GM18511 (cell line): ENCODE data around the gene NBPF14.
A peak's percentile ranks its signal among the peaks of the same experiment; 100 is the strongest.
"Not testable (repeated sequence)": the region's sequence is repeated elsewhere in the genome, so short reads cannot be mapped to it uniquely, and the experiment has no call there.

Experiments
- ATAC-seq: cut with Tn5 transposase; IDR thresholded peaks from one replicate; pipeline ENCODE4 v1.9.1; 2021; ENCODE audit warnings: mild to moderate bottlenecking, moderate library complexity; ENCODE audit not compliant: unreplicated experiment

Gene NBPF14, protein sequence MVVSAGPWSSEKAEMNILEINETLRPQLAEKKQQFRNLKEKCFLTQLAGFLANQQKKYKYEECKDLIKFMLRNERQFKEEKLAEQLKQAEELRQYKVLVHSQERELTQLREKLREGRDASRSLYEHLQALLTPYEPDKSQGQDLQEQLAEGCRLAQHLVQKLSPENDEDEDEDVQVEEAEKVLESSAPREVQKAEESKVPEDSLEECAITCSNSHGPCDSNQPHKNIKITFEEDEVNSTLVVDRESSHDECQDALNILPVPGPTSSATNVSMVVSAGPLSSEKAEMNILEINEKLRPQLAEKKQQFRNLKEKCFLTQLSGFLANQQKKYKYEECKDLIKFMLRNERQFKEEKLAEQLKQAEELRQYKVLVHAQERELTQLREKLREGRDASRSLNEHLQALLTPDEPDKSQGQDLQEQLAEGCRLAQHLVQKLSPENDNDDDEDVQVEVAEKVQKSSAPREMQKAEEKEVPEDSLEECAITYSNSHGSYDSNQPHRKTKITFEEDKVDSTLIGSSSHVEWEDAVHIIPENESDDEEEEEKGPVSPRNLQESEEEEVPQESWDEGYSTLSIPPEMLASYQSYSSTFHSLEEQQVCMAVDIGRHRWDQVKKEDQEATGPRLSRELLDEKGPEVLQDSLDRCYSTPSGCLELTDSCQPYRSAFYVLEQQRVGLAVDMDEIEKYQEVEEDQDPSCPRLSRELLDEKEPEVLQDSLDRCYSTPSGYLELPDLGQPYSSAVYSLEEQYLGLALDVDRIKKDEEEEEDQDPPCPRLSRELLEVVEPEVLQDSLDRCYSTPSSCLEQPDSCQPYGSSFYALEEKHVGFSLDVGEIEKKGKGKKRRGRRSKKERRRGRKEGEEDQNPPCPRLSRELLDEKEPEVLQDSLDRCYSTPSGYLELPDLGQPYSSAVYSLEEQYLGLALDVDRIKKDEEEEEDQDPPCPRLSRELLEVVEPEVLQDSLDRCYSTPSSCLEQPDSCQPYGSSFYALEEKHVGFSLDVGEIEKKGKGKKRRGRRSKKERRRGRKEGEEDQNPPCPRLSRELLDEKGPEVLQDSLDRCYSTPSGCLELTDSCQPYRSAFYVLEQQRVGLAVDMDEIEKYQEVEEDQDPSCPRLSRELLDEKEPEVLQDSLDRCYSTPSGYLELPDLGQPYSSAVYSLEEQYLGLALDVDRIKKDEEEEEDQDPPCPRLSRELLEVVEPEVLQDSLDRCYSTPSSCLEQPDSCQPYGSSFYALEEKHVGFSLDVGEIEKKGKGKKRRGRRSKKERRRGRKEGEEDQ (N-terminal part only)

DNA sequence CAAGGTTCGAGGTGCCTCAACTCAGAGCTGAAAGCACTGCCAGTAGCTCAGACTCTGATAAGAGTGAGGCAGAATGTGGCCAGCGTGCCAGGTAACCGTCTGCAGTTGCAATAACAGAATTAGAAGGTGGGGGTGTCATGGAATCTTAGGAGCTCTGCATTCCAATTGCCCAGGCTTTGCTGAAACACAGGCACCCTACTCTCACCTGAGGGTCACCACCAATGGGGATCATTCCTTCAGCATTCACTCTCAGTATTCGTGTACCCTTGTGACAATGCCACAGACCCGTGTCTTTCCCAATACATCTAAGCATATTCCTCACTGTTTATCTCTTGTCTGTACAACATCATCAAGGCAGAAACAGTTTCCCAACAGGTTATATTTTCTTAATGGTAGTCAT lies at the start of gene NBPF14:
TSS of gene NBPF14 (minus strand) at position 101 of the 400 bp plus-strand sequence. CDS start 294 bp downstream, outside the sequence.
- not testable (repeated sequence) for ATAC-seq

DNA sequence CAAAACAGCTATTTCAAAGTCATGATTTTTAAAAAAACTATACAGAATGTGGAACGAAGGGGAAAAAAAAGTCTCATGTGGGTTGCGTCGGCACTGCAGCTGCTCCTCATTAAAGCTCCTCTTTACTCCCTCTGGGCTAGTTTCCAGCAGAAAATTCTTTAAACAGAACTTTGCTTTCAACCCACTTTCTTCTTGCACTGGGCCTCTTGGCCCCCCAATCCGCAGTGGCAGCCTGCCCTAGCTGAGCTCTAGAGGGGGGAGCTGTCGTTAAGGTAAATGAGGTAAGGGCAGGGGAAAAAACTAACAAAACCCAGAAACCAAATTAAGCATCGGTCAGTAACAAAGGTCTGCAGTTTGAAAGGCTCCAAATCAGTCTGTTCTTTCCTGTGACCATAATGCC lies 29.6 kb upstream of the NBPF14 start:
- not testable (repeated sequence) for ATAC-seq

DNA sequence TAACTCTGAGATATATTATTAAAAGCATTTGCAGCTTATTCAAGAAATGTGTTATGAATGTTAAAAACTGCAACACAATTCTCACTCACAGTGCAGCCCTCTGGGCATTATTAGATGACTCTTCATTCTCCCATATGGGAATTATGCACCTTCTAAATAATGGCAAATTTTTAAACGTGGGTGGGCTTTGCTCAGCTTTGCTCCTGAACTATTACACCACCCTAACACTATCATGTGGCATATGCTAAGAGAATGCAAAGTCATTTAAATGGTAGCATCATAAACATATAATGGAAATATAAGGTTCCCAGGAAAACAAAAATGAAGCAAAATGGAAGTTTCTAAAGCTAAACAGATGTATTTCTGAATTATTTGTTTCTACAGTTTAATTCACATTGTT lies 22.4 kb upstream of the NBPF14 start:
- not testable (repeated sequence) for ATAC-seq

DNA sequence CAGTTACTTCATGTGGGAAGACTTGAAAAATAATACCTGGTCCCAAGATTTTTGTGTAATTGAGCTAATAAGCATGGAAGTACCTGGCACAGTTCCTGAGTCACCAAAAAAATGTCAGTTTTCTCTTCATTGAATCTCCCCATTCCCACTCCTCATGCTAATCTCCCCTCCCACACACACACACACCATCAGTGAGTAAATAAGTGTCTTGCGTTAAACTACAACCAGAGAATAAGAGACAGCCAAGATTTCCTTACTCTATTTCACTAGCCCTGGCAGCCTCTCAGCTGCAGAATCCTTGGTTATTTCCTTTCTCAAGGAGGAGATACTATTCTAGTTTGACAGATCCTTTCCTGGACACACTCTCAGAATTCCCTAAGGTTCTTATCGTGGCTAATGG lies 9.5 kb upstream of the NBPF14 start:
- not testable (repeated sequence) for ATAC-seq

DNA sequence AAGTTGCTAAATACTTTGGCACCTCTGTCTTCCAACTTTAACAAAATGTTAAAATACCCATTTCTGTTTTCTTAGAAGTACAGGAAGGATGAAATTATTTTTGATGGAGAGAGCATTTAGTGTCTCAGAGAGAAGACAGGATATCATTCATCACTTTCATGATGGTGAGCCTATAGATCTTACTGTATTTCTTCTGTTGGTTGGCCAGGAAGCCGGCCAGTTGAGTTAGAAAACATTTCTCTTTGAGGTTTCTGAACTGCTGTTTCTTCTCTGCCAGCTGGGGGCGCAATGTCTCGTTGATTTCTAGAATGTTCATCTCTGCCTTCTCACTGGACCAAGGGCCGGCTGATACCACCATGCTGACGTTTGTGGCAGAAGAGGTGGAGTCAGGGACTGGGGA lies 451 bp downstream of the NBPF14 start:
- not testable (repeated sequence) for ATAC-seq

DNA sequence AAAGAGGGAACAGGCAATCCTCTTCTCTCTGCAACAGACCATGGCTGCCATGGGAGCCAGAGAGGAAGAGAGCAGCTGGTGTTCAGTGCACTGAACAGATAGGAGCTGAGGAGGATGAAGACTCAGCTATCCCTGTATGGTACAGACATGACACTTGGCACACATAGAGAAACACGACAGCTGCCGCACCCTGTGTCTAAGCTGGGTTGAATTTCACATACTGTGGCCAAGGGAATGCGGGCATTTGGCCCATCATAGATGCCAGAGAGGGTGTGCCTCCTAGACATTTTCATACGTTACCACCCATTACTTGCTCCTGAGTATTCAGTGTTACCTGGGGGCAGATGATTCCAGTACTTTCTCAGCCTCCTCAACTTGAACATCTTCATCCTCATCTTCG lies 4.7 kb downstream of the NBPF14 start:
- ATAC-seq, result not testable (repeated sequence)

DNA sequence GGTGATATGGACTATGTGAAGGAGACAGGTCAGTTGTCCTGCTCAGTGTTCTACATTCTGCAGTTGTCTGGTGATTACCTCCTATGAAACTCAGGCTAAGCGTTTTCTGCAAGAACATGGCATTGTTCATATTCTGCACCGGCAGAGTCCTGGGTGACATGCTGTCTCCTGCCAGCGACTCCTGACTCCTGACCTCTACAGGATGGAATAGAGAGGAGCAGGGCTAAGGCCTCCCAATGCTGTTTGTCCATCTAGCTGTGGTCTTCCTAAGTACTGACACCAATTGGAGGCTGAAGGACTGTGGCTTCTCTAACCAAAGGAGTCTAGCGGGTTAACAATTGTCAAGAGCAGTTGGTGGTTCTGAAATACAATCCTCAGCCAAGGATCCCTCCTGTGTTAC lies 63.7 kb downstream of the NBPF14 start:
- ATAC-seq, result not testable (repeated sequence)

DNA sequence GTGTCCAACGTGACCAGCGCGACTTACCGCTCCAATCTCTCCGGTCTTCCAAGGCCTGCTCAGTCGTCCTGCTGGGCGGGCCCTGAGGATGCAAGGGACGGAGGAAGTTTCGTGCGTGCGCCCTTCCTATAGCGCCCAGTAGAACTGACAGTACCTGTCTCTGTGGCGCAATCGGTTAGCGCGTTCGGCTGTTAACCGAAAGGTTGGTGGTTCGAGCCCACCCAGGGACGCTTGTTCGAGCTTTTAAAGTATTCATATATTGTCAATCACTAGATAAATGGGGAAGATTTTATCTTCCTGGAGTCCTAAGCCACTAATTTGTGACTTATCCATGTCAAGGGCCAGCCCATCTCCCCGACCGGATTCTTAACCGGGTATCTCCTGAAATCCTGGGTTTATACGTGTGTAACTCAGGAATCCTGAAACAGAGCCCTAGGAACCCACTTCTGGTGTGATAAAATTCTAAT lies 66.7 kb downstream of the NBPF14 start:
- not testable (repeated sequence) for ATAC-seq

DNA sequence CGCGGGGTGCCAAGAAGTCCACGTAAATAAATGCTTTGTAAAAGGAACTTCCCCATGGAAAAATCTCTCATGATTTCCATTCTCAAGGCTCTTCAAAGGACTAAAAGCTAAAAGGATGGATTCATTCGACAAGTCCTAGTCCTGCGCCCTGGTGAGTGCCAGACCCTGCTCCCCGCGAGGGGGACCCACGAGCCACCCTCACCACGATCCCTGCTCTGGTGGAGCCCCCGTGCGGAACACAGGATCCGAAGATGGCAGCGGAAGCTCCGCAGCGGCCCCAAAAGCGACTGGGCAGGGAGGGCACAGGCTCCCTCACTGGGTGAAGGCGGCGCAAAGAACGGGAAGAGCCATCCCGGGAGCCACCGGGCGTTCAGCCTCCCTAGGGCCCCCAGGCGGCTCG lies 67.2 kb downstream of the NBPF14 start:
- not testable (repeated sequence) for ATAC-seq

DNA sequence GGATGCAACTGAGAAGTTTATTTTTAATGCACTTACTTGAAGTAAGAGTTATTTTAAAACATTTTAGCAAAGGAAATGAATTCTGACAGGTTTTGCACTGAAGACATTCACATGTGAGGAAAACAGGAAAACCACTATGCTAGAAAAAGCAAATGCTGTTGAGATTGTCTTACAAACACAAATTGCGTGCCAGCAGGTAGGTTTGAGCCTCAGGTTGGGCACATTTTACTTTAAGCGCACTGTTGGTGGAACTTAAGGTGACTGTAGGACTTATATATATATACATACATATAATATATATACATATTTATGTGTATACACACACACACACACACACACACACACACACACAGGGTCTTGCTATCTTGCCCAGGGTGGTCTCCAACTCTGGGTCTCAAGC lies 69.2 kb downstream of the NBPF14 start:
- ATAC-seq, result not testable (repeated sequence)

DNA sequence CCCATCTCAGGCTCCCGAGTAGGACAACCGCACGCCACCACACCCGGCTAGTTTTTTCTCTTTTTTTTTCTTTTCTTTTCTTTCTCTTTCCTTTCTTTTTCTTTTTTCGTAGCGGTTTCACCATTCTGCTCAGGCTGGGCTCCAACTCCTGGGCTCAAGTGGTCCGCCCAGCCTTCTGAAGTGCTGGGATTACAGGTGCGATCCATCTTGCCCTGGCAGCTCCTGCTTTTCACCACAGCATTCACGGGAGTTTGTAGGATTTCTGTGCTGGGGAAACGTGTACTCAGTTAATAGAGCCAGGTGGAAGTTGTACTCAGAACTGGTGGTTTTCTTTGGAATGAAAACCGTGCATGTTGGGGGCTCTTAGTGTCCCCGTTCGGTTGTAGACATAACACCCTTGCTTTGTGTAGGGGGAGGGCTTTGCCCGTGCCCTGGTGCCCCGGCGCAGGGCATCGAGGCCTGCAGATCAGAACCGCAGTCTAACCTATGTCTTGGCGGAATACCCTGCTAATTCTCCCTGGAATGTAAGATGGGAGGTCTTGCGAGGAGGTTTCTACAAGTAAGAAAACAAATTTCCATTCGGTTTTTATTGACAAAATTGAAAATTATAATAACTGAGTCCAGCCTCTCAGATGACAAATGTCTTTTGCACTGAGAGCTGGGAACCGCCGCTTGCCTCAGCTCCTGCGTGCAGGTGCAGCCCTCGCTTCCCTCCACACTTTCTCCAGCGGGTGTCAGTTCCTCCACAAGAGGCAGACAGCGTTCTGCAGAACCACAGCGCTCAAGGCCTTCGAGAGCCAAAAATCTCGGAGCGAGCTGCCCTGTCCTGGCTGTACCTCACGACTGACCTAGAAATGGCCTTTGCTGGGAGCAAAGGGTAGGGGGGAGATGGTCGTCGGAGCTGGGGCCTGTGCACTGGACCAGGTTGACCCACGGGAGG lies 72.3 kb downstream of the NBPF14 start:
- ATAC-seq, result peak; percentile 22

DNA sequence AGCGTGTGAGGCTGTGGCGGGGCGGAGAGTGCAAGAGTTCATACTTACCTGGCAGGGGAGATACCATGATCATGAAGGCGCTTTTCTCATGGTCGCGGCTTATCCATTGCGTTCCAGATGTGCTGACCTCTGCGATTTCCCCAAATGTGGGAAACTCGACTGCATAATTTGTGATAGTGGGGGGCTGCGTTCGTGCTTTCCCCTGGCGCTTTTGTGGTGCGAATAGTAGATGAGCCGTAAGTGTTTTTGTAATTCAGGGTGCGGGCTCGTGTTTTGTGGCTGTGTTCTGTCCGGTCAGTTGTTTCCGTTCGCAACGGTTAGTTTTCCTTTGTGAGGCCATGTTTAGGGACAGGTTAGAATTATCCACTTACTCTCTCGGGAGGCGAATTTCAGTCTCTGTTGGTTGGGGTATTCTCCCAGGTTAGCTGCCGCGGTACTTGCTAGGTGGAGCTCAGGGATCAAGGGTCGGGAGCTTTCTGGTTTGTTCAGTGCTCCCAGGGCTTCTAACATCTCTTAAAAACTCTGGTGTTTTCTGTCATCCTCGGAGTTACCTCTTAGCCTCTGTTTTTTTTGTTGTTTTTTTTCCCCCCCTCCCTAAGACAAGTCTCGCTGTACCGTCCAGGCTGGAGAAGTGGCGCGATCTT lies 73.1 kb downstream of the NBPF14 start:
- peak; percentile 83 for ATAC-seq

DNA sequence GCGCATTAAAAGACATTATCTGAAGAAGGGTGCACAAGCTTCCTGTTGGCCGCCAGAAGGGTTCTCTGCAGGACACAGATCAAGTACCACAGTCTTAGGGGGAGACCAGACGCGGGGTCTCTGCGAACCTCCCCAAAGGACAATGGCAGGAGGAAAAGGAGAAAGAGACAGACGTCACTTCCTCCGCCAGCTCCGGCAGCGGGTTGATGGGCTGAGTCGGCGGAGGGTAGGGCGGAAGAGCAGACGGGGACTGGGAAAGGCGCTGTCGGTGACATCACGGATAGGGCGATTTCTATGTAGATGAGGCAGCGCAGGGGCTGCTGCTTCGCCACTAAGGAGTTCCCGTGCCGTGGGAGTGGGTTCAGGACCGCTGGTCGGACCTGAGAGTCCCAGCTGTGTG lies 73.7 kb downstream of the NBPF14 start:
- peak; percentile 42 for ATAC-seq

DNA sequence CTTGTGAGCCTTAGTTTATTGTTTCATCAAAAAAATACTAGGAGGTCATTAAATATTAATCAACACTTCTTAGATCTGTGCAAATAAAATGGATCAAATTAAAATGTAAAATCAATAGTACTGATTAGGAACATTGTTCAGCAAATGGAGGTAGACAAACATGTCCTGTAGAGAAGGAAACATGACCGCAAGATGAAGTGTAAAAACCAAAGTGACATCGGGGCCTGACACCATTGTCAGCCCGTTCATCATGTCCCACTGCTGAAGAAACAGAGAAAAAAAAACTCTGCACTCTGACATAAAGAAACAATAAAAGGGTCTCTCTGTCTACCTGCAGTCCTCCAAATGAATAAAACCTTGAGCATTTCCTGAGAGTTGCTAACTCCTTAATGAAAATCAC lies 81.5 kb downstream of the NBPF14 start:
- not testable (repeated sequence) for ATAC-seq

DNA sequence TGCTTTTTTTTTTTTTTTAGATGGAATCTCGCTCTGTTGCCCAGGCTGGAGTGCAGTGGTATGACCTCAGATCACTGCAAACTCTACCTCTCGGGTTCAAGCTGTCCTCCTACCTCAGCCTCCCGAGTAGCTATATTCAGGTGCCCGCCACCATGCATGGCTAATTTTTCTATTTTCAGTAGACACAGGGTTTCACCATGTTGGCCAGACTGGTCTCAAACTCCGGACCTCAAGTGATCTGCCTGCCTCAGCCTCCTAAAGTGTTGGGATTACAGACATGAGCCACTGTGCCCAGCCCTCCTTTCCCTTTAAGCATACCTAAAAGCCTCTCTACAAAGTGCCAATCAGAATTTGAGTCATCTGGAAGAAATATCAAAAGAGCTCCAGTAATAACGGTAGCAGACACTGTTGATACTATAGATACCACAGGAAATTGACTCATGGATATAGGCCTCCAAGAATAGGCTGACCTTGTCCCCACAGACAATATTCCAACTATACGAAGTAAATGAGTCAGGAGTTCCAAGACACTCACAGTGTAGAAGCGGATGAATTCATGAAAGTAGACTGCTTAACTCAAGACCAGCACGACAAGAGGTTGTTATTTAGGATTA lies 83.1 kb downstream of the NBPF14 start:
- ATAC-seq, result not testable (repeated sequence)

DNA sequence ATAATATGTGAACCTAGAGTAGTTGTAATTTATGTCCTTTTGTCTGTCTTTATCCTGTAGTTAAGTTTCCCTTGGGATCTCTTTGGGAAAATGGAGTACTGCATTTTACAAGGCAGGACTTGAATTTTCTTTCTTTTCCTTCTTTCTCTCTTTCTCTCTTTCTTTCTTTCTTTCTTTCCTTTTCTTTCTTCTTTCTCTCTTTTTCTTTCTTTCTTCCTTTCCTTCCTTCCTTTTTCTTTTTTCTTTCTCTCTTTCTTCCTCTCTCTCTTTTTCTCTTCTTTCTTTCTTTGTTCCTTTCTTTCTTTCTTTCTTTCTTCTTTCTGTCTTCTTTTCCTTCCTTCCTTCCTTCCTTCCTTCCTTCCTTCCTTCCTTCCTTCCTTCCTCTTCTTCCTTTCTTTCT lies 101.9 kb downstream of the NBPF14 start:
- not testable (repeated sequence) for ATAC-seq

DNA sequence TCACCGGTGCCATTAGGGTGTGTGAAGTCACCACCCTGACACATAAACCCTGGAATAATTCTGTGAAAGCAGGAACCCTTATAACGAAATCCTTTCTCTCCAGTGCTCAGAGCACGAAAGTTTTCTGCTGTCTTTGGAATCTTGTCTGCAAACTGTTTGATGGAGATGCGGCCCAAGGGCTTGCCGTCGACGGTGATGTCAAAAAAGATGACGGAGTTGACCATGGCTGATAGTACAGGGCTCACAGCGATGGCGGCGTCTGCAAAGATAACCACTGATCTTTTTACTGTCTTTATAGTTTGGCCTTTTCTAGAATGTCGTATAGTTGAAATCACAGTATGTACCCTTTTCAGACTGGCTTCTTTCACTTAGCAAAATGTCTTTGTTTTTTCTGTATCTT lies 112.8 kb downstream of the NBPF14 start, which contains the start of gene PPIAL4G:
TSS of gene PPIAL4G (minus strand) at position 274 of the 400 bp plus-strand sequence. CDS start at position 224, 50 bp downstream.
- not testable (repeated sequence) for ATAC-seq
